OCI-LY7 (cell line): ENCODE measurements around the gene GPR82. TPM values are rescaled to one million over a fixed set of nuclear protein-coding genes. Genes with fewer than 3 reads are reported as not detected.

Experiments used
- BruUV-seq: library from RNA; stranded (reverse); fragments of 400-500 nt; replicated peaks from 2 replicates; lab custom pipeline; 2021; lab: Mats Ljungman, UMichigan
- CTCF ChIA-PET: fragments of 300-600 bp; sonication (Branson Sonifier 250); formaldehyde crosslinking; loops from one replicate; lab custom pipeline; 2022; ENCODE audit warnings: antibody characterized with exemption; ENCODE audit not compliant: unreplicated experiment; lab: Charles Lee
- POLR2A ChIA-PET: fragments of 300-600 bp; sonication (Branson Sonifier 250); formaldehyde crosslinking; loops from one replicate; lab custom pipeline; 2022; ENCODE audit warnings: antibody characterized with exemption; lab: Charles Lee
- DNase-seq: peaks from one replicate; pipeline ENCODE4 v3.0.0-alpha.2; 2015; ENCODE audit warnings: low spot score
- H2AFZ ChIP-seq: fragments of 200-600 bp; sonication (generic), shearing (Covaris generic); 2 replicates; pipeline ENCODE4 v1.6.1; 2014; ENCODE audit warnings: mild to moderate bottlenecking, antibody characterized with exemption, low read length, moderate library complexity
- H3K27ac ChIP-seq: fragments of 200-600 bp; sonication (generic); 2 replicates; pipeline ENCODE4 v1.5.1; 2014; ENCODE audit warnings: mixed run types, low read depth, mild to moderate bottlenecking, moderate library complexity, low read length, inconsistent platforms; ENCODE audit not compliant: poor library complexity, severe bottlenecking
- H3K36me3 ChIP-seq: fragments of 200-600 bp; sonication (generic); 2 replicates; pipeline ENCODE4 v1.6.1; 2014; ENCODE audit warnings: mild to moderate bottlenecking, antibody characterized with exemption, low read length, moderate library complexity, mixed read lengths; ENCODE audit not compliant: insufficient read depth
- H3K4me1 ChIP-seq: fragments of 200-600 bp; sonication (generic); 2 replicates; pipeline ENCODE4 v1.5.1; 2014; ENCODE audit warnings: mild to moderate bottlenecking, low read length; ENCODE audit not compliant: insufficient read depth, poor library complexity, severe bottlenecking
- H3K4me2 ChIP-seq: fragments of 200-600 bp; sonication (generic); 2 replicates; pipeline ENCODE4 v1.6.1; 2014; ENCODE audit warnings: mild to moderate bottlenecking, low read length
- H3K4me3 ChIP-seq: fragments of 200-600 bp; sonication (generic); 2 replicates; pipeline ENCODE4 v1.5.1; 2014; ENCODE audit warnings: mild to moderate bottlenecking, low read depth, low read length; ENCODE audit not compliant: poor library complexity, severe bottlenecking
- H3K79me2 ChIP-seq: fragments of 200-600 bp; sonication (generic); 2 replicates; pipeline ENCODE4 v1.6.1; 2016; ENCODE audit warnings: low read depth, mild to moderate bottlenecking, low read length, moderate library complexity, mixed read lengths; ENCODE audit not compliant: insufficient read depth
- H3K9me2 ChIP-seq: fragments of 200-600 bp; sonication (generic); 2 replicates; pipeline ENCODE4 v1.6.1; 2016; ENCODE audit warnings: mild to moderate bottlenecking, low read length, mixed read lengths; ENCODE audit not compliant: insufficient read depth
- H3K9me3 ChIP-seq: fragments of 200-600 bp; sonication (generic); 2 replicates; pipeline ENCODE4 v1.6.1; 2014; ENCODE audit warnings: mild to moderate bottlenecking, mixed run types, low read length, mixed read lengths
- H4K20me1 ChIP-seq: fragments of 200-600 bp; sonication (generic); 2 replicates; pipeline ENCODE4 v1.6.1; 2014; ENCODE audit warnings: mild to moderate bottlenecking, antibody characterized with exemption, low read length, moderate library complexity, mixed read lengths; ENCODE audit not compliant: insufficient read depth
- CTCF ChIP-seq: fragments of 200-600 bp; sonication (generic); conservative IDR thresholded peaks from 2 replicates; pipeline ENCODE4 v1.5.1; 2014; ENCODE audit warnings: mild to moderate bottlenecking, antibody characterized with exemption, low read length, moderate library complexity, mixed read lengths
- EZH2phosphoT487 ChIP-seq: fragments of 200-600 bp; sonication (generic); IDR thresholded peaks from 2 replicates; pipeline ENCODE4 v1.6.1; 2018; ENCODE audit warnings: low read depth, borderline replicate concordance, mild to moderate bottlenecking, mixed run types, antibody characterized with exemption, low read length, moderate library complexity, mixed read lengths
- intact Hi-C: fragments of 100-400 bp; cut with micrococcal nuclease; formaldehyde crosslinking; loops from one replicate; pipeline ENCODE4 v1.10.0; 2022; ENCODE audit not compliant: unreplicated experiment
- total RNA-seq, 2 experiments: library from RNA; depleted of rRNA in 1 of 2; stranded (reverse); fragments of >200 nt in 1 of 2; shearing (Covaris generic) in 1 of 2; gene quantifications; 2 replicates each; pipeline ENCODE4 v1.2.3, GENCODE V29; 2014 to 2022

GPR82 gene
- total RNA-seq, 2 experiments from 2014 or later: 0.53 TPM; not detected in 1

GRCh38 chrX:41720125-41720779, 3.7 kb upstream of the GPR82 start:
- DNase-seq: peak; percentile 29
- Histone ChIP-seq H3K27ac (no peak overlapping the region), H3K79me2 (no peaks in the 10 kb centered on the region)

GRCh38 chrX:41721590-41721989, 2.4 kb upstream of the GPR82 start:
- H3K4me2 ChIP-seq: no peak overlapping the region
- no TSS peak for BruUV-seq
- H3K79me2 ChIP-seq: no peaks in the 10 kb centered on the region
- no peak overlapping the region for H2AFZ ChIP-seq
- no peak overlapping the region for H3K4me3 ChIP-seq
- H3K9me2 ChIP-seq: no peaks in the 10 kb centered on the region
- ChIA-PET CTCF (no interaction called here), POLR2A (no interaction called here)
- H3K4me1 ChIP-seq: peaks cover 57% of the 10 kb centered on the region
- no peak for DNase-seq
- peaks cover 47% of the 10 kb centered on the region for H3K36me3 ChIP-seq
- H3K27ac ChIP-seq: no peak overlapping the region
- peaks cover 6% of the 10 kb centered on the region; the same call in 1 of the 2 replicates for H3K9me3 ChIP-seq
- intact Hi-C loops: no loop called here
- TF ChIP-seq EZH2phosphoT487 (no peak), CTCF (no peak)
- H4K20me1 ChIP-seq: no peaks in the 10 kb centered on the region

More at GRCh38 chrX:41720125-41720779, 3.7 kb upstream of the GPR82 start:
- intact Hi-C loops: no loop called here
- Histone ChIP-seq H2AFZ (no peak overlapping the region), H3K36me3 (peaks cover 47% of the 10 kb centered on the region), H3K4me2 (no peak overlapping the region), H3K4me3 (no peak overlapping the region), H3K9me3 (peaks cover 6% of the 10 kb centered on the region; the same call in 1 of the 2 replicates), H4K20me1 (no peaks in the 10 kb centered on the region), H3K4me1 (peaks cover 49% of the 10 kb centered on the region), H3K9me2 (no peaks in the 10 kb centered on the region)
- POLR2A ChIA-PET: interaction anchor here (0.7 to 1.3 kb wide), 2 partner anchors 9 to 10 kb away, joined by 3 to 4 read pairs; no protein-coding TSS in a partner anchor
- BruUV-seq: no TSS peak
- CTCF ChIA-PET: no interaction called here
- no peak for TF ChIP-seq CTCF
- no peak for TF ChIP-seq EZH2phosphoT487

GRCh38 chrX:41722214-41722613, 1.8 kb upstream of the GPR82 start:
- intact Hi-C loops: no loop called here
- Histone ChIP-seq H3K79me2 (no peaks in the 10 kb centered on the region), H3K4me1 (peaks cover 57% of the 10 kb centered on the region), H4K20me1 (no peaks in the 10 kb centered on the region), H3K9me2 (no peaks in the 10 kb centered on the region), H3K27ac (no peak overlapping the region), H3K4me2 (no peak overlapping the region), H2AFZ (no peak overlapping the region), H3K9me3 (peaks cover 6% of the 10 kb centered on the region; the same call in 1 of the 2 replicates), H3K4me3 (no peak overlapping the region), H3K36me3 (peaks cover 46% of the 10 kb centered on the region)
- CTCF ChIA-PET: no interaction called here
- BruUV-seq: no TSS peak
- DNase-seq: no peak
- POLR2A ChIA-PET: no interaction called here
- no peak for TF ChIP-seq EZH2phosphoT487
- TF ChIP-seq CTCF: no peak
